Psoas muscle (tissue), 8 donors: Measurements from ENCODE around the gene BRD4. TPM values are rescaled to one million over a fixed set of nuclear protein-coding genes. Genes with fewer than 3 reads are reported as not detected.
A peak's percentile ranks its signal among the peaks of the same experiment; 100 is the strongest.
"Not testable (repeated sequence)": the region's sequence is repeated elsewhere in the genome, so short reads cannot be mapped to it uniquely, and the experiment has no call there.

Experiments used
- ATAC-seq, 4 donors: fragments of 200-7000 bp; cut with Tn5 transposase; one replicate each; pipeline ENCODE4 v1.9.1; 2020; ENCODE audit warnings: moderate library complexity in 3 of 4, mild to moderate bottlenecking in 2 of 4
- DNase-seq, 2 donors: peaks; one replicate each; pipeline ENCODE4 v3.0.0-alpha.2; 2020
- H3K27ac ChIP-seq: fragments of 200-600 bp; one replicate; pipeline ENCODE4 v1.8.0; 2022
- H3K27me3 ChIP-seq, 3 donors: fragments of 200-600 bp in 1 of 3; one replicate each; pipeline versions ENCODE4 v1.6.1 to v1.8.0; 2013 to 2022; ENCODE audit warnings: low read length in 2 of 3, mild to moderate bottlenecking in 2 of 3, moderate library complexity in 1 of 3; ENCODE audit not compliant: insufficient read depth in 3 of 3
- H3K36me3 ChIP-seq, 2 donors: fragments of 200-600 bp in 1 of 2; one replicate each; pipeline versions ENCODE4 v1.6.1 to v1.8.0; 2013 to 2022; ENCODE audit warnings: low read depth in 1 of 2, mild to moderate bottlenecking in 1 of 2, moderate library complexity in 1 of 2; ENCODE audit not compliant: insufficient read depth in 1 of 2
- H3K4me1 ChIP-seq: fragments of 200-600 bp; one replicate; pipeline ENCODE4 v1.8.0; 2022
- H3K4me3 ChIP-seq: fragments of 200-600 bp; one replicate; pipeline ENCODE4 v1.8.0; 2022; ENCODE audit warnings: mild to moderate bottlenecking
- H3K9me3 ChIP-seq: fragments of 200-600 bp; one replicate; pipeline ENCODE4 v1.8.0; 2022
- CTCF ChIP-seq: fragments of 200-600 bp; IDR thresholded peaks from one replicate; pipeline ENCODE4 v1.8.0; 2022; ENCODE audit warnings: antibody characterized with exemption
- WGBS, 3 donors: extraction: QIAGEN DNeasy Blood & Tissue Kit; methylation state at CpG; one replicate each; pipeline versions ENCODE4 v1.1.6 to v1.1.7; 2013; 5-methylcytosine and 5-hydroxymethylcytosine counted together
- intact Hi-C, 2 donors: fragments of 100-400 bp; cut with DNase I; formaldehyde crosslinking; loops; one replicate each; pipeline versions ENCODE4 v1.11.0 to v1.14.2; 2022
- polyA plus RNA-seq, 3 donors: library from polyadenylated mRNA; stranded (reverse); fragments of 200-250 nt; gene quantifications; one replicate each; pipeline ENCODE4 v1.2.3, GENCODE V29; 2013
- total RNA-seq, 4 donors: library from RNA; stranded (reverse); fragmentation: NEBNext Ultra II Directional in 2 of 4; extraction: Animal tissue kit (Norgen Biotek cat#: 25700) in 2 of 4; gene quantifications; one replicate each; pipeline versions ENCODE4 v1.2.1 to v1.2.4, GENCODE V29; 2021 to 2023
- donor health status: healthy with polysubstance abuse.
- donor health status: DM: no; HTN: no; CAD: no; lungs with moderate emphysema.
- donor health status: Bipolar disorder and iron deficiency.
- donor health status: healthy.
- donor health status: DM: yes; HTN: yes; CAD: no.
- donor health status: DM: no; HTN: no; CAD: no.
- donor health status: DM: no; HTN: no; CAD: no.
- donor health status: DM: yes; HTN: yes; CAD: no.

The BRD4 gene
- total and polyA plus RNA-seq, 7 donors = 42.6 to 120 (median 98.6) TPM

- peaks cover 21 to 82% of the 10 kb centered on the region in 2 donors for H3K36me3 ChIP-seq
- H3K27ac ChIP-seq = no peak overlapping the region
- TF ChIP-seq CTCF = no peak
- H3K4me3 ChIP-seq = no peak overlapping the region
- ATAC-seq = peak in 1 of 4 donors; percentile 39
- intact Hi-C loops = no loop called here
- no peaks in the 10 kb centered on the region for H3K9me3 ChIP-seq
- H3K4me1 ChIP-seq = no peaks in the 10 kb centered on the region
- 88 to 92% (median 90%) methylated on average over 6 of the region's 6 CpGs for WGBS, 3 donors
- DNase-seq = no peak
- H3K27me3 ChIP-seq = no peaks in the 10 kb centered on the region
These were observed 32.9 kb upstream of the BRD4 start for GRCh38 chr19:15365264-15365663.

GRCh38 chr19:15363791-15364190, 31.5 kb upstream of the BRD4 start:
- H3K27me3 ChIP-seq, ATAC-seq, H3K9me3 ChIP-seq, H3K4me1 ChIP-seq, H3K27ac ChIP-seq, DNase-seq, intact Hi-C loops, H3K4me3 ChIP-seq: not testable (repeated sequence)
- WGBS, 3 donors = 27 to 75% (median 58%) methylated on average over 3 of the region's 3 CpGs
- peaks cover 16 to 81% of the 10 kb centered on the region in 2 donors for H3K36me3 ChIP-seq

- WGBS, 3 donors = 92 to 100% (median 97%) methylated on average over 13 to 28 of the region's 30 CpGs
- DNase-seq, H3K4me1 ChIP-seq, H3K27ac ChIP-seq, H3K9me3 ChIP-seq, intact Hi-C loops, H3K27me3 ChIP-seq, H3K4me3 ChIP-seq, ATAC-seq: not testable (repeated sequence)
- H3K36me3 ChIP-seq = peaks cover 22 to 81% of the 10 kb centered on the region in 2 donors
These were observed 30.7 kb upstream of the BRD4 start for GRCh38 chr19:15363048-15363447.

- ATAC-seq = peak in 1 of 4 donors; percentile 24
- H3K4me1 ChIP-seq, H3K9me3 ChIP-seq, intact Hi-C loops, H3K4me3 ChIP-seq, H3K27ac ChIP-seq, H3K27me3 ChIP-seq: not testable (repeated sequence)
- WGBS, 3 donors = 75 to 83% (median 82%) methylated on average over 4 of the region's 4 CpGs
- peaks cover 10 to 81% of the 10 kb centered on the region in 2 donors for H3K36me3 ChIP-seq
- peak in 1 of 2 donors; percentile 6 for DNase-seq
These were observed 27.7 kb upstream of the BRD4 start for GRCh38 chr19:15360015-15360414.

GRCh38 chr19:15358918-15359317, 26.6 kb upstream of the BRD4 start:
- Histone ChIP-seq H3K27ac (peak overlapping the region; percentile 16), H3K27me3 (no peaks in the 10 kb centered on the region), H3K9me3 (no peaks in the 10 kb centered on the region), H3K4me3 (no peak overlapping the region), H3K36me3 (peaks cover 10 to 83% of the 10 kb centered on the region in 2 donors), H3K4me1 (peaks cover 5% of the 10 kb centered on the region)
- no peak for TF ChIP-seq CTCF
- 83 to 89% (median 87%) methylated on average over 3 of the region's 3 CpGs for WGBS, 3 donors
- intact Hi-C loops = no loop called here
- ATAC-seq (no peak), DNase-seq (no peak)

- intact Hi-C loops = no loop called here
- Histone ChIP-seq H3K4me1 (peaks cover 5% of the 10 kb centered on the region), H3K4me3 (no peak overlapping the region), H3K9me3 (no peaks in the 10 kb centered on the region), H3K27ac (no peak overlapping the region), H3K36me3 (peaks cover 10 to 90% of the 10 kb centered on the region in 2 donors), H3K27me3 (no peaks in the 10 kb centered on the region)
- WGBS, 3 donors = 96 to 99% (median 97%) methylated on average over 4 of the region's 4 CpGs
- ATAC-seq (no peak), DNase-seq (no peak)
- TF ChIP-seq CTCF = no peak
These were observed 25.6 kb upstream of the BRD4 start for GRCh38 chr19:15357906-15358305.
